NB4 (cell line): Measurements from ENCODE around the gene PLPP6.

Source experiments
- DNase-seq: peaks from one replicate; pipeline ENCODE4 v3.0.0; 2010; ENCODE audit warnings: low read depth
- H3K4me3 ChIP-seq: one replicate; pipeline ENCODE4 v1.5.1; 2011; ENCODE audit warnings: mild to moderate bottlenecking, low read depth, low read length, moderate library complexity
- CTCF ChIP-seq: IDR thresholded peaks from one replicate; pipeline ENCODE4 v1.5.1; 2012; ENCODE audit warnings: low read depth, low read length
- MAX ChIP-seq: IDR thresholded peaks from 2 replicates; pipeline ENCODE4 v1.6.1; 2011; ENCODE audit warnings: low read depth, low read length
- MYC ChIP-seq: IDR thresholded peaks from 2 replicates; pipeline ENCODE4 v1.6.1; 2011; ENCODE audit warnings: low read depth, low read length
- POLR2A ChIP-seq: IDR thresholded peaks from 2 replicates; pipeline ENCODE4 v1.6.1; 2011; ENCODE audit warnings: mild to moderate bottlenecking; ENCODE audit not compliant: insufficient read length; ENCODE audit errors: extremely low read depth

Gene PLPP6

GRCh38 chr9:4665357-4665756, 3.3 kb downstream of the PLPP6 start:
- no peak for DNase-seq
- TF ChIP-seq MAX, result no peak
- TF ChIP-seq CTCF, result no peak
- no peak for TF ChIP-seq POLR2A
- H3K4me3 ChIP-seq, result no peak overlapping the region

GRCh38 chr9:4666042-4666699, 4.1 kb downstream of the PLPP6 start, which contains the start of gene SPATA6L:
TSS of gene SPATA6L (minus strand) at chr9:4666480. CDS start at chr9:4666250, 230 bp downstream.
- peak; percentile 76 for DNase-seq
- no peak for TF ChIP-seq POLR2A
- peak; percentile 21 for TF ChIP-seq CTCF
- no peak; the same call in 1 of the 2 replicates for TF ChIP-seq MAX
- peak; percentile 27; the same call in 1 of the 2 replicates for TF ChIP-seq MYC
- H3K4me3 ChIP-seq, result peak within 1 kb of the TSS; percentile 54

- no peak for DNase-seq
- TF ChIP-seq POLR2A (no peak), CTCF (no peak), MAX (no peak), MYC (no peak)
- no peak overlapping the region for H3K4me3 ChIP-seq
These were observed 5.6 kb downstream of the PLPP6 start for GRCh38 chr9:4667681-4668080.

GRCh38 chr9:4668604-4669003, 6.5 kb downstream of the PLPP6 start:
- DNase-seq, result no peak
- no peak overlapping the region for H3K4me3 ChIP-seq
- TF ChIP-seq POLR2A (no peak), CTCF (no peak), MAX (no peak), MYC (no peak)

- TF ChIP-seq CTCF, result no peak
- TF ChIP-seq MAX, result no peak
- TF ChIP-seq POLR2A, result no peak
- TF ChIP-seq MYC, result no peak
- DNase-seq, result no peak
- H3K4me3 ChIP-seq, result no peak overlapping the region
These were observed 7.8 kb downstream of the PLPP6 start for GRCh38 chr9:4669890-4670289.
